H9 (cell line): ENCODE results near the gene GCC2. TPM values are rescaled to one million over a fixed set of nuclear protein-coding genes. Genes with fewer than 3 reads are reported as not detected.

Source experiments
- DNase-seq: peaks from one replicate; pipeline ENCODE4 v3.0.0-alpha.2; 2017
- H2AFZ ChIP-seq: one replicate; pipeline ENCODE4 v1.6.1; 2013; ENCODE audit warnings: mild to moderate bottlenecking, low read length, control low read depth, moderate library complexity
- H2AK5ac ChIP-seq: 2 replicates; pipeline ENCODE4 v1.6.1; 2013; ENCODE audit warnings: low read length, control low read depth, mixed read lengths; ENCODE audit not compliant: insufficient read length
- H2BK120ac ChIP-seq: one replicate; pipeline ENCODE4 v1.6.1; 2013; ENCODE audit warnings: low read depth, mild to moderate bottlenecking, low read length, control low read depth, inconsistent platforms; ENCODE audit not compliant: poor library complexity, severe bottlenecking
- H2BK12ac ChIP-seq: 2 replicates; pipeline ENCODE4 v1.6.1; 2013; ENCODE audit warnings: low read length, control low read depth, mixed read lengths, low read depth; ENCODE audit not compliant: insufficient read length
- H2BK15ac ChIP-seq: 2 replicates; pipeline ENCODE4 v1.6.1; 2013; ENCODE audit warnings: low read depth, low read length, control low read depth
- H2BK20ac ChIP-seq: one replicate; pipeline ENCODE4 v1.6.1; 2013; ENCODE audit warnings: low read depth, mild to moderate bottlenecking, low read length, control low read depth, inconsistent platforms; ENCODE audit not compliant: poor library complexity, severe bottlenecking
- H2BK5ac ChIP-seq: 2 replicates; pipeline ENCODE4 v1.6.1; 2013; ENCODE audit warnings: low read length, control low read depth, mixed read lengths; ENCODE audit not compliant: insufficient read length
- H3K14ac ChIP-seq: 2 replicates; pipeline ENCODE4 v1.6.1; 2013; ENCODE audit warnings: low read length, control low read depth; ENCODE audit not compliant: insufficient read depth
- H3K18ac ChIP-seq: 2 replicates; pipeline ENCODE4 v1.6.1; 2013; ENCODE audit warnings: low read depth, mild to moderate bottlenecking, mixed read lengths, low read length, control low read depth; ENCODE audit not compliant: insufficient read length
- H3K23ac ChIP-seq: 2 replicates; pipeline ENCODE4 v1.6.1; 2013; ENCODE audit warnings: low read length, control low read depth, mixed read lengths, low read depth; ENCODE audit not compliant: insufficient read length
- H3K23me2 ChIP-seq: 2 replicates; pipeline ENCODE4 v1.6.1; 2013; ENCODE audit warnings: low read depth, mild to moderate bottlenecking, mixed read lengths, low read length, control low read depth; ENCODE audit not compliant: insufficient read length, poor library complexity, severe bottlenecking
- H3K27ac ChIP-seq: 2 replicates; pipeline ENCODE4 v1.5.1; 2013; ENCODE audit warnings: low read length, control low read depth, mixed read lengths, low read depth; ENCODE audit not compliant: insufficient read length
- H3K27me3 ChIP-seq: 2 replicates; pipeline ENCODE4 v1.6.1; 2013; ENCODE audit warnings: low read length, control low read depth, inconsistent platforms; ENCODE audit not compliant: insufficient read depth
- H3K4ac ChIP-seq: 2 replicates; pipeline ENCODE4 v1.6.1; 2013; ENCODE audit warnings: low read depth, mild to moderate bottlenecking, control low read depth, inconsistent platforms, low read length, moderate library complexity
- H3K4me1 ChIP-seq: 2 replicates; pipeline ENCODE4 v1.6.1; 2013; ENCODE audit warnings: low read length, control low read depth, inconsistent platforms; ENCODE audit not compliant: insufficient read depth
- H3K4me2 ChIP-seq: 2 replicates; pipeline ENCODE4 v1.6.1; 2013; ENCODE audit warnings: low read length, control low read depth, mixed read lengths; ENCODE audit not compliant: insufficient read length, insufficient read depth
- H3K56ac ChIP-seq: 2 replicates; pipeline ENCODE4 v1.6.1; 2013; ENCODE audit warnings: low read depth, mild to moderate bottlenecking, mixed read lengths, low read length, control low read depth; ENCODE audit not compliant: insufficient read length
- H3K79me1 ChIP-seq: 2 replicates; pipeline ENCODE4 v1.6.1; 2013; ENCODE audit warnings: low read depth, mild to moderate bottlenecking, moderate library complexity, low read length, control low read depth, inconsistent platforms; ENCODE audit not compliant: insufficient read depth, poor library complexity, severe bottlenecking
- H3K79me2 ChIP-seq: 2 replicates; pipeline ENCODE4 v1.6.1; 2013; ENCODE audit warnings: low read length, control low read depth, inconsistent platforms; ENCODE audit not compliant: insufficient read depth
- H3K9ac ChIP-seq: 2 replicates; pipeline ENCODE4 v1.6.1; 2013; ENCODE audit warnings: low read length, control low read depth, mixed read lengths; ENCODE audit not compliant: insufficient read length; ENCODE audit errors: extremely low read depth
- H3K9me3 ChIP-seq: one replicate; pipeline ENCODE4 v1.6.1; 2013; ENCODE audit warnings: low read depth, low read length, inconsistent platforms; ENCODE audit not compliant: control insufficient read depth
- H3T11ph ChIP-seq: one replicate; pipeline ENCODE4 v1.6.1; 2013; ENCODE audit warnings: mild to moderate bottlenecking, low read length, control low read depth, inconsistent platforms
- H4K20me1 ChIP-seq: one replicate; pipeline ENCODE4 v1.6.1; 2013; ENCODE audit not compliant: control insufficient read depth, insufficient read length, insufficient read depth
- H4K5ac ChIP-seq: 2 replicates; pipeline ENCODE4 v1.6.1; 2013; ENCODE audit warnings: low read depth, mild to moderate bottlenecking, mixed read lengths, low read length, control low read depth; ENCODE audit not compliant: insufficient read length
- H4K8ac ChIP-seq: replicated peaks from 2 replicates; pipeline ENCODE4 v1.6.1; 2013; ENCODE audit warnings: low read length, control low read depth, mixed read lengths, low read depth; ENCODE audit not compliant: insufficient read length
- H4K91ac ChIP-seq: 2 replicates; pipeline ENCODE4 v1.6.1; 2013; ENCODE audit warnings: low read depth, mild to moderate bottlenecking, moderate library complexity, mixed read lengths, low read length, control low read depth; ENCODE audit not compliant: insufficient read length
- H3K27ac Mint-ChIP-seq, 3 experiments: 2 replicates in 2 of 3; 3 replicates in 1 of 3; pipeline ENCODE4 v1.8.0; 2020 to 2021; ENCODE audit warnings: mixed read lengths in 3 of 3, mild to moderate bottlenecking in 1 of 3, moderate library complexity in 1 of 3
- H3K27me3 Mint-ChIP-seq: 2 replicates; pipeline ENCODE4 v1.8.0; 2021; ENCODE audit warnings: low read depth, mild to moderate bottlenecking, moderate library complexity, mixed read lengths
- H3K36me3 Mint-ChIP-seq, 3 experiments: 2 replicates in 2 of 3; 3 replicates in 1 of 3; pipeline ENCODE4 v1.8.0; 2020 to 2021; ENCODE audit warnings: low read depth in 3 of 3, mixed read lengths in 3 of 3; ENCODE audit not compliant: insufficient read depth in 1 of 3
- H3K4me1 Mint-ChIP-seq, 2 experiments: 2 replicates each; pipeline ENCODE4 v1.8.0; 2020; ENCODE audit warnings: mixed read lengths in 2 of 2
- H3K4me3 Mint-ChIP-seq, 2 experiments: 2 replicates in 1 of 2; 3 replicates in 1 of 2; pipeline ENCODE4 v1.8.0; 2020 to 2021; ENCODE audit warnings: mild to moderate bottlenecking in 2 of 2, mixed read lengths in 2 of 2, moderate library complexity in 1 of 2
- H3K9me3 Mint-ChIP-seq, 2 experiments: 2 replicates in 1 of 2; 3 replicates in 1 of 2; pipeline ENCODE4 v1.8.0; 2020; ENCODE audit warnings: mild to moderate bottlenecking in 2 of 2, mixed read lengths in 2 of 2, moderate library complexity in 1 of 2
- WGBS: extraction: QIAGEN DNeasy Blood & Tissue Kit; methylation state at CpG from one replicate; pipeline ENCODE4 v1.1.7; 2013; ENCODE audit warnings: missing lambda C conversion rate, low lambda C conversion rate, mixed read lengths; ENCODE audit not compliant: insufficient read length; ENCODE audit errors: extremely low coverage; 5-methylcytosine and 5-hydroxymethylcytosine counted together
- total RNA-seq: library from RNA; stranded (reverse); gene quantifications from 2 replicates; pipeline ENCODE4 v1.2.1, GENCODE V29; 2021
- TF ChIP-seq, protein P1 (sequence below): fragments of 200-600 bp; sonication (generic); conservative IDR thresholded peaks from 3 replicates; pipeline ENCODE4 v1.8.0; 2021; ENCODE audit warnings: antibody characterized with exemption, mild to moderate bottlenecking

The GCC2 gene
- total RNA-seq, 1 experiment from 2014 or later: 53.3 TPM

DNA sequence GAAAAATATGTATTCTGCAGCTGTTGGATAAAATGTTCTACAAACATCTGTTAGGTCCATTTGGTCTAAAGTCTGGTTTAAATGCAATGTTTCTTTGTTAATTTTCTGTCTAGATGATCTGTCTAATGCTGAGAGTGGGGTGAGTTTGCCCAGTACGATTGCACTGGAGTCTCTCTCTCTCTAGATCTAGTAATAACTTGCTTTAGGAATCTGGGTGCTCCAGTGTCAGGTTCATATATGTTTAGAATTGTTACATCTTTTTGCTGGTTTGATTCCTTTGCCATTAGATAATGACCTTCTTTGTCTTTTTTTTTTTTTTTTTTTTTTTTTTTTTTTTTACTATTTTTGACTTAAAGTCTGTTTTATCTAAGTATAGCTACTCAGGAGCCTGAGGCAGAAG is 10.4 kb downstream of the GCC2 start:
- Histone ChIP-seq H3K4ac (no peak overlapping the region), H2AFZ (no peak overlapping the region), H3K56ac (no peak overlapping the region), H3K27ac (no peak overlapping the region), H4K20me1 (no peaks in the 10 kb centered on the region), H4K8ac (no peak overlapping the region), H2BK15ac (no peak overlapping the region), H2AK5ac (no peak overlapping the region), H3K79me2 (no peaks in the 10 kb centered on the region; the same call in 1 of the 2 replicates), H3K9me3 (no peaks in the 10 kb centered on the region), H3K23me2 (no peaks in the 10 kb centered on the region), H4K5ac (no peak overlapping the region), H2BK12ac (no peak overlapping the region), H3K14ac (no peak overlapping the region), H3K79me1 (peaks cover 3% of the 10 kb centered on the region), H3K4me1 (no peaks in the 10 kb centered on the region), H3K27me3 (no peaks in the 10 kb centered on the region), H2BK120ac (no peak overlapping the region), H4K91ac (no peak overlapping the region), H3K4me2 (no peak overlapping the region), H3K23ac (no peak overlapping the region), H3K18ac (no peak overlapping the region), H2BK5ac (no peak overlapping the region), H3T11ph (no peak overlapping the region), H2BK20ac (no peak overlapping the region), H3K9ac (no peak overlapping the region)
- Mint-ChIP-seq H3K27ac (peak overlapping the region in 2 of 3 experiments; percentile 5 to 24; a peak in 3 of 7 replicates), H3K36me3 (peaks cover 46 to 74% (median 65%) of the 10 kb centered on the region in 3 experiments), H3K27me3 (no peaks in the 10 kb centered on the region), H3K4me1 (no peaks in the 10 kb centered on the region), H3K9me3 (no peaks in the 10 kb centered on the region), H3K4me3 (no peak overlapping the region)
- DNase-seq: no peak
- no CpG with 5 or more reads among the region's 1 CpG for WGBS
- TF ChIP-seq, protein P1, sequence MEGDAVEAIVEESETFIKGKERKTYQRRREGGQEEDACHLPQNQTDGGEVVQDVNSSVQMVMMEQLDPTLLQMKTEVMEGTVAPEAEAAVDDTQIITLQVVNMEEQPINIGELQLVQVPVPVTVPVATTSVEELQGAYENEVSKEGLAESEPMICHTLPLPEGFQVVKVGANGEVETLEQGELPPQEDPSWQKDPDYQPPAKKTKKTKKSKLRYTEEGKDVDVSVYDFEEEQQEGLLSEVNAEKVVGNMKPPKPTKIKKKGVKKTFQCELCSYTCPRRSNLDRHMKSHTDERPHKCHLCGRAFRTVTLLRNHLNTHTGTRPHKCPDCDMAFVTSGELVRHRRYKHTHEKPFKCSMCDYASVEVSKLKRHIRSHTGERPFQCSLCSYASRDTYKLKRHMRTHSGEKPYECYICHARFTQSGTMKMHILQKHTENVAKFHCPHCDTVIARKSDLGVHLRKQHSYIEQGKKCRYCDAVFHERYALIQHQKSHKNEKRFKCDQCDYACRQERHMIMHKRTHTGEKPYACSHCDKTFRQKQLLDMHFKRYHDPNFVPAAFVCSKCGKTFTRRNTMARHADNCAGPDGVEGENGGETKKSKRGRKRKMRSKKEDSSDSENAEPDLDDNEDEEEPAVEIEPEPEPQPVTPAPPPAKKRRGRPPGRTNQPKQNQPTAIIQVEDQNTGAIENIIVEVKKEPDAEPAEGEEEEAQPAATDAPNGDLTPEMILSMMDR: no peak
